ENCODE data around the gene SDCBP2. TPM values are rescaled to one million over a fixed set of nuclear protein-coding genes. Genes with fewer than 3 reads are reported as not detected.

SDCBP2 gene
- total RNA-seq, 2 donors from 2014 or later: 4.0 to 7.3 TPM

DNA sequence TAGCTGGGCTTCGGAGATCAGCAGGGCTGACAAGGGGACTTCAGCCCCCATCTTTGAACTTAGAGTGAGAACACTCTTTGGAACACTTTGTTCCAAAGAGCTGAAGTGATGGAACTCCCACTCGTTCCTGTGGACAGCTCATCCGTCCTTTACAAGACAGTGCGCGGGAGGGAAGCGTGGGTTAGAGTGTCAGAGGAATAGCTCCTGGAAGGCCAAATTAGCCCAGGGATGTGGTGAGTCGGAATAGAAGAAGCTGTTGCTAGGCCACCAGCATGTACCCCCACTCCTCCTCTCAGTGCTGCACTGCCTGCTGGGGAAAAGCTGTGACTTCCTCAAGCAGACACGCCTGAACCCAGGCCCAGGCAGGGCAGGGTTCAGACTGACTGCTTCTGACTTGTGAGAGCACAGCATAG is 1.7 kb downstream of the SDCBP2 start:
- Histone ChIP-seq H3K27me3 (replicated peaks; ENCODE audit: insufficient read depth) (no peaks in the 10 kb centered on the region), H3K27ac (peak overlapping the region in 1 of 2 donors; percentile 93), H3K36me3 (no peaks in the 10 kb centered on the region), H3K4me1 (replicated peaks) (no peaks in the 10 kb centered on the region), H3K9me3 (no peaks in the 10 kb centered on the region), H3K4me3 (no peak overlapping the region)
- no peak for TF ChIP-seq POLR2AphosphoS5 (IDR thresholded peaks at IDR 0.05)
- TF ChIP-seq, protein P1, sequence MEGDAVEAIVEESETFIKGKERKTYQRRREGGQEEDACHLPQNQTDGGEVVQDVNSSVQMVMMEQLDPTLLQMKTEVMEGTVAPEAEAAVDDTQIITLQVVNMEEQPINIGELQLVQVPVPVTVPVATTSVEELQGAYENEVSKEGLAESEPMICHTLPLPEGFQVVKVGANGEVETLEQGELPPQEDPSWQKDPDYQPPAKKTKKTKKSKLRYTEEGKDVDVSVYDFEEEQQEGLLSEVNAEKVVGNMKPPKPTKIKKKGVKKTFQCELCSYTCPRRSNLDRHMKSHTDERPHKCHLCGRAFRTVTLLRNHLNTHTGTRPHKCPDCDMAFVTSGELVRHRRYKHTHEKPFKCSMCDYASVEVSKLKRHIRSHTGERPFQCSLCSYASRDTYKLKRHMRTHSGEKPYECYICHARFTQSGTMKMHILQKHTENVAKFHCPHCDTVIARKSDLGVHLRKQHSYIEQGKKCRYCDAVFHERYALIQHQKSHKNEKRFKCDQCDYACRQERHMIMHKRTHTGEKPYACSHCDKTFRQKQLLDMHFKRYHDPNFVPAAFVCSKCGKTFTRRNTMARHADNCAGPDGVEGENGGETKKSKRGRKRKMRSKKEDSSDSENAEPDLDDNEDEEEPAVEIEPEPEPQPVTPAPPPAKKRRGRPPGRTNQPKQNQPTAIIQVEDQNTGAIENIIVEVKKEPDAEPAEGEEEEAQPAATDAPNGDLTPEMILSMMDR (IDR thresholded peaks at IDR 0.05): no peak
- no peak for TF ChIP-seq POLR2A (IDR thresholded peaks at IDR 0.05)
- DNase-seq (ENCODE audit: low spot score): no peak
- 56% methylated on average over 8 of the region's 8 CpGs for WGBS
- intact Hi-C loops (cut with DNase I): loop anchor here (5.0 kb wide), 1 partner anchor 65 kb away; the partner anchor contains the start of gene FKBP1A

DNA sequence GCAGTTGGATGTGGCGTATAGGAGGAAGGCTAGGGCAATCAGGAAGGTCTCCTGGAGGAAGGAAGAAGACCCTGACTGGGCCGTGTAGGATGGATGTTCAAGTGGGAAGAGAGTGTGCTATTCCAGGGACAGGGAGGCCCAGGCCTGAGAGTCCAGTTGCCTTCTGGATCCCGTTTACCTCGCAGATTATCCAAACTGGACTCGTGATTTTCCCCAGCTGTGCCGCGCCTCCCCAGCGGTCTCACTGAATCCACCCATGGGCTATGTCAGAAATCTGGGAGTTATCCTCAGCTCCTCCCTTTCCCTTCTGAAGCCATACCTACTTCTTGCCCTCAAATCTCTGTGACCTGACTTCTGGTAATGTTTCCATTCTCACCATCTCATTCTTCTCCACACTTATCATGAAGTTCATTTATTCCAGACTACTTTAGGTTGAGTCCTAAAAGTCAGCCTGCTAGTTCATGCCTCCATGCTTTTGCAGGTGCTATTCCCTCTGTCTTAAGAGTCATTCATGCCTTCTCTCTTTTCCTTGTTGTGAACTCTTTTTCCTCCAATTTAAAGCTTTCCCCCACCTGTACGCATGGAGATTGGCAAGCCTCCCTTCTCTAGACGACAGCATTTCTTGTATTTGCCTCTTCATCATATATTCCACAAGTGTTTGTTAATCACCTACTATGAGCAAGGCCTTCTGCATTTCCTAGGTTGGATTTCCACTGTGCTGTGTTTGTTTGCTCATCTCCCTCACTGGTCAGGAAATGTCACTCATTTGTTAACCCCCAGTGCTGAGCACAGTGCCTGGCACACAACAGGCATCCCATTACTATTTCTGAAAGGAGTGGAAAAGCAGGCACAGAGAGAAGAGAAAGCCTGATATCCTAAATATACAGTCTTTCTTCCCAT is 2.7 kb downstream of the SDCBP2 start:
- Histone ChIP-seq H3K36me3 (no peaks in the 10 kb centered on the region), H3K4me3 (peak overlapping the region; percentile 71 to 78), H3K4me1 (replicated peaks) (no peaks in the 10 kb centered on the region), H3K27me3 (replicated peaks; ENCODE audit: insufficient read depth) (no peaks in the 10 kb centered on the region), H3K9me3 (no peaks in the 10 kb centered on the region), H3K27ac (peak overlapping the region; percentile 91 to 93)
- intact Hi-C loops (cut with DNase I): loop anchor here (5.0 kb wide), 1 partner anchor 66 kb away; the partner anchor contains the start of gene FKBP1A
- TF ChIP-seq POLR2AphosphoS5 (IDR thresholded peaks at IDR 0.05): no peak
- TF ChIP-seq POLR2A (IDR thresholded peaks at IDR 0.05): no peak
- TF ChIP-seq, protein P1 (IDR thresholded peaks at IDR 0.05): no peak
- DNase-seq (ENCODE audit: low spot score): no peak
- WGBS: 35% methylated on average over 10 of the region's 10 CpGs

DNA sequence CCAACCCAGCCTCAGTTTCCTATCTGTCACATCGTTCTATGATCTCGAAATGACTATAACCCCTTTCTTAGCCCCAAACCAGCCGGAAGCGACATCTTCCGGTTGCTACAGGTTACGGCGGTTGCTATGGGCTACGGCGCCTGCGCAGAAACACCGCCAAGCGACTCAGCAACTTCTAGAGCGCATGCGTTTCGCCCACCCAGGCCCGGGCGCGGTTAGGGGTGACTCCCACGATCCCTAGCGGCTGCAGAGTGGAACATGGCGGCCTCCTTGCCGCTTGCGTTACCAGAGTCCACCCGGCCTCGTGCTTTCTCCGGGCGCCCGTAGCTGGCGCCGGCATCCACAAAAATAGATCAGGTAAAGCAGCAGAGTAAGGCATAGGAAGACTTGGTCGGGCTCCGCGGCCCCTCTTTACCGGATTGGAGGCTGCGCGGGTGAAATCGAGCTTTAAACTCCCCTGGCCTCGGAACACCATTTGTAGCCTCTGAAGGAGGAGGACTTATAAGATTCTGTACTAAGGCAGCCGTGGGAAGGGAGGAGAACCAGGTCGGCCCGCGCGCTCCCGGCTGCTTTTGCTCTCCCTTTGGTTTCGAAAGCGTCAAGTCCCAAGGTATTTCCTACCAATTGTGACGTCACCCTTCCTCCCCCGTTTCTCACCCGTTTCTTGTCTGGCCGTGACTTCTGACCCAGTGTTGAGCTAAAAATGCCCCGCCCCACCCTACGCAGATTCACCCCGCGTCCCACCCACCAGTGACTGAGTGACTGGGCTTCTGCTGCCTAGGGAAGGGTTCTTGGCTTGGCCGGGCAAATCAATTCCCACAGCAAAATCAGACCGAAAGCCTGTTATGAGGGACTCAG is 3.5 kb downstream of the SDCBP2 start:
- intact Hi-C loops (cut with DNase I): loop anchor here (5.0 kb wide), 1 partner anchor 67 kb away; the partner anchor contains the start of gene FKBP1A
- peak; percentile 97 for TF ChIP-seq POLR2AphosphoS5 (IDR thresholded peaks at IDR 0.05)
- TF ChIP-seq POLR2A (IDR thresholded peaks at IDR 0.05): peak; percentile 92
- TF ChIP-seq, protein P1 (IDR thresholded peaks at IDR 0.05): peak in 2 of 4 experiments; percentile 52 to 62
- peak overlapping the region; percentile 71 to 78 for H3K4me3 ChIP-seq
- H3K36me3 ChIP-seq: no peaks in the 10 kb centered on the region
- no peaks in the 10 kb centered on the region for H3K27me3 ChIP-seq (replicated peaks; ENCODE audit: insufficient read depth)
- no peaks in the 10 kb centered on the region for H3K9me3 ChIP-seq
- H3K4me1 ChIP-seq (replicated peaks): no peaks in the 10 kb centered on the region
- peak overlapping the region; percentile 91 to 93 for H3K27ac ChIP-seq
- under 1% methylated on average over 56 of the region's 56 CpGs for WGBS
- DNase-seq (ENCODE audit: low spot score): peak; percentile 94

DNA sequence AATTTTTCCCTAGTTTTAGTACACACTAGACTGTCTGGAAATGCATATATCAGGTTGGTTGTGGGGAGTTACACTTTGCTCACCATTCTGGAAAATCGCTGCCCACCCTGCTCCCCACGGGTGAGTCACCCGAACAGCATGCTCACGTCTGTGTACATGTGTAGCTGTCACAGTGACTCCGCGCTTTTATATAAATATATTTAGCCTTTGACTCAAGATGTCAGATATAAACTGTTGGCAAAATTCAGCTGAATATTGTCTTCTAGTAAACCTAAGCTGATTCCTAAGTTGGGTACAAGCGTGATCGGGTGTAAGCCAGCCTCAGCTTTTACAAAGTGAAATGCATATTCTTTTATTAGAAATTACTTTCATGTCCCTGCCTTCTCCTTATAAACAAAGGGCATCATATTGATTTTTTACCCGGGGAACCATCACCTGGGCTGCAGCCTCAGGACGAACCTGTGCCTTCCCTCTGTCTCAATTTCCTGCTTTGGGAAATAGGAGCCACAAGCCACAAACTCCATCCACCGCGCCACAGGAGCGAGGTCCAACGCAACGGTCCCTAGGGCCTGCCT is 4.3 kb downstream of the SDCBP2 start:
- TF ChIP-seq, protein P1 (IDR thresholded peaks at IDR 0.05): no peak
- TF ChIP-seq POLR2A (IDR thresholded peaks at IDR 0.05) (no peak), POLR2AphosphoS5 (IDR thresholded peaks at IDR 0.05) (no peak)
- no peaks in the 10 kb centered on the region for H3K4me1 ChIP-seq (replicated peaks)
- peak overlapping the region; percentile 71 to 78 for H3K4me3 ChIP-seq

More for the DNA sequence above, 4.3 kb downstream of the SDCBP2 start:
- intact Hi-C loops (cut with DNase I): loop anchor here (5.0 kb wide), 1 partner anchor 68 kb away; the partner anchor contains the start of gene FKBP1A
- no peaks in the 10 kb centered on the region for H3K36me3 ChIP-seq
- H3K9me3 ChIP-seq: no peaks in the 10 kb centered on the region
- no peak for DNase-seq (ENCODE audit: low spot score)
- H3K27me3 ChIP-seq (replicated peaks; ENCODE audit: insufficient read depth): no peaks in the 10 kb centered on the region
- peak overlapping the region; percentile 91 to 93 for H3K27ac ChIP-seq
- 25% methylated on average over 15 of the region's 15 CpGs for WGBS

Measured in prostate gland (tissue), 2 donors.